ENCODE results near the gene GSTO2.

The GSTO2 gene

GRCh38 chr10:104254493-104255310 is 14.3 kb upstream of the GSTO2 start, which contains the start of gene GSTO1:
GSTO1 (plus strand) TSS chr10:104254892; CDS start chr10:104254929, 37 bp downstream.
- POLR2A ChIA-PET: interaction anchor here (1.0 to 4.4 kb wide), 7 partner anchors 9 to 133 kb away, joined by 3 to 44 read pairs (median 9); partner anchors contain the start of genes CFAP43, CFAP58, GSTO2 and SFR1
- TF ChIP-seq, protein P1, sequence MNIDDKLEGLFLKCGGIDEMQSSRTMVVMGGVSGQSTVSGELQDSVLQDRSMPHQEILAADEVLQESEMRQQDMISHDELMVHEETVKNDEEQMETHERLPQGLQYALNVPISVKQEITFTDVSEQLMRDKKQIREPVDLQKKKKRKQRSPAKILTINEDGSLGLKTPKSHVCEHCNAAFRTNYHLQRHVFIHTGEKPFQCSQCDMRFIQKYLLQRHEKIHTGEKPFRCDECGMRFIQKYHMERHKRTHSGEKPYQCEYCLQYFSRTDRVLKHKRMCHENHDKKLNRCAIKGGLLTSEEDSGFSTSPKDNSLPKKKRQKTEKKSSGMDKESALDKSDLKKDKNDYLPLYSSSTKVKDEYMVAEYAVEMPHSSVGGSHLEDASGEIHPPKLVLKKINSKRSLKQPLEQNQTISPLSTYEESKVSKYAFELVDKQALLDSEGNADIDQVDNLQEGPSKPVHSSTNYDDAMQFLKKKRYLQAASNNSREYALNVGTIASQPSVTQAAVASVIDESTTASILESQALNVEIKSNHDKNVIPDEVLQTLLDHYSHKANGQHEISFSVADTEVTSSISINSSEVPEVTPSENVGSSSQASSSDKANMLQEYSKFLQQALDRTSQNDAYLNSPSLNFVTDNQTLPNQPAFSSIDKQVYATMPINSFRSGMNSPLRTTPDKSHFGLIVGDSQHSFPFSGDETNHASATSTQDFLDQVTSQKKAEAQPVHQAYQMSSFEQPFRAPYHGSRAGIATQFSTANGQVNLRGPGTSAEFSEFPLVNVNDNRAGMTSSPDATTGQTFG (tag by site-specific recombination; IDR thresholded peaks at IDR 0.05; ENCODE audit: borderline replicate concordance): no peak
- no peak for TF ChIP-seq TRIM28 (IDR thresholded peaks at IDR 0.05; ENCODE audit: borderline replicate concordance, low read length)
- no peak for TF ChIP-seq ZNF280C (tag by site-specific recombination; IDR thresholded peaks at IDR 0.05)
- TF ChIP-seq GLIS2 (tag by site-specific recombination; IDR thresholded peaks at IDR 0.05): peak; percentile 97
- no peak for TF ChIP-seq ZNF112 (tag by site-specific recombination; IDR thresholded peaks at IDR 0.05)
- TF ChIP-seq ZNF221 (tag by site-specific recombination; IDR thresholded peaks at IDR 0.05; ENCODE audit: borderline replicate concordance): no peak
- peak; percentile 67 for TF ChIP-seq GLIS1 (tag by site-specific recombination; IDR thresholded peaks at IDR 0.05)
- no peak for TF ChIP-seq YY2 (tag by site-specific recombination; IDR thresholded peaks at IDR 0.05)
- TF ChIP-seq ZNF776 (tag by site-specific recombination; IDR thresholded peaks at IDR 0.05; ENCODE audit: borderline replicate concordance): no peak
- no peak for TF ChIP-seq INSM2 (tag by site-specific recombination; IDR thresholded peaks at IDR 0.05)
- no peak for TF ChIP-seq ZNF202 (tag by site-specific recombination; IDR thresholded peaks at IDR 0.05; ENCODE audit: borderline replicate concordance)
- peak; percentile 64; the same call in 1 of the 2 replicates for TF ChIP-seq ZNF398 (tag by site-specific recombination; IDR thresholded peaks at IDR 0.05)
- no peak for TF ChIP-seq ZNF324 (tag by site-specific recombination; IDR thresholded peaks at IDR 0.05)
- no peak for TF ChIP-seq ZNF211 (tag by site-specific recombination; IDR thresholded peaks at IDR 0.05; ENCODE audit: low read depth)
- TF ChIP-seq ZNF785 (tag by site-specific recombination; IDR thresholded peaks at IDR 0.05): no peak
- TF ChIP-seq ZSCAN16 (tag by site-specific recombination; IDR thresholded peaks at IDR 0.05): no peak
- TF ChIP-seq ZFP41 (tag by site-specific recombination; IDR thresholded peaks at IDR 0.05; ENCODE audit: borderline replicate concordance): no peak
- no peak for TF ChIP-seq ZNF473 (tag by site-specific recombination; IDR thresholded peaks at IDR 0.05)
- TF ChIP-seq, protein P2, sequence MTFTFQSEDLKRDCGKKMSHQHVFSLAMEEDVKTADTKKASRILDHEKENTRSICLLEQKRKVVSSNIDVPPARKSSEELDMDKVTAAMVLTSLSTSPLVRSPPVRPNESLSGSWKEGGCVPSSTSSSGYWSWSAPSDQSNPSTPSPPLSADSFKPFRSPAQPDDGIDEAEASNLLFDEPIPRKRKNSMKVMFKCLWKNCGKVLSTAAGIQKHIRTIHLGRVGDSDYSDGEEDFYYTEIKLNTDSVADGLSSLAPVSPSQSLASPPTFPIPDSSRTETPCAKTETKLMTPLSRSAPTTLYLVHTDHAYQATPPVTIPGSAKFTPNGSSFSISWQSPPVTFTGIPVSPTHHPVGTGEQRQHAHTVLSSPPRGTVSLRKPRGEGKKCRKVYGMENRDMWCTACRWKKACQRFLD (tag by site-specific recombination; IDR thresholded peaks at IDR 0.05): no peak
- TF ChIP-seq ZSCAN4 (tag by site-specific recombination; IDR thresholded peaks at IDR 0.05): no peak
- TF ChIP-seq ZNF501 (tag by site-specific recombination; IDR thresholded peaks at IDR 0.05): peak; percentile 78; the same call in 1 of the 2 replicates
- peak; percentile 70 for TF ChIP-seq ZBTB17 (tag by site-specific recombination; IDR thresholded peaks at IDR 0.05)
- 0 out of 2 replicates have a peak, but pooled peaks have one; percentile 15 for TF ChIP-seq YY1 (tag by site-specific recombination; IDR thresholded peaks at IDR 0.05)
- no peak for TF ChIP-seq FEZF1 (tag by site-specific recombination; IDR thresholded peaks at IDR 0.05)
- no peak for TF ChIP-seq GLI2 (tag by site-specific recombination; IDR thresholded peaks at IDR 0.05; ENCODE audit: borderline replicate concordance, low read depth)
- TF ChIP-seq ZFP69B (tag by site-specific recombination; IDR thresholded peaks at IDR 0.05): no peak
- peak; percentile 38; the same call in 1 of the 2 replicates for TF ChIP-seq ZSCAN30 (tag by site-specific recombination; IDR thresholded peaks at IDR 0.05)

More at GRCh38 chr10:104254493-104255310, 14.3 kb upstream of the GSTO2 start, which contains the start of gene GSTO1:
- CTCF ChIA-PET: interaction anchor here (0.7 to 1.9 kb wide), 8 partner anchors 9 to 662 kb away, joined by 3 to 8 read pairs (median 4); partner anchors contain the start of gene CFAP43
- peaks cover 24% of the 10 kb centered on the region for H3K4me1 ChIP-seq (ENCODE audit: control insufficient read depth, insufficient read depth, low read length)
- no peaks in the 10 kb centered on the region for H3K9me3 ChIP-seq (ENCODE audit: control insufficient read depth, insufficient read depth, low read depth, low read length)
- H3K36me3 ChIP-seq (ENCODE audit: control insufficient read depth in 2 of 2, insufficient read depth in 1 of 2, low read length in 2 of 2): peaks cover 25 to 32% of the 10 kb centered on the region in 2 experiments
- peak within 1 kb of the TSS; percentile 88 for H3K27ac ChIP-seq (ENCODE audit: extremely low read depth, low read depth, low read length)
- H3K4me3 ChIP-seq (ENCODE audit: low read depth, low read length): peak within 1 kb of the TSS; percentile 55
